GM13976 (cell line): ENCODE measurements around the gene MCTP1.

Experiments
- DNase-seq: peaks from one replicate; pipeline ENCODE4 v3.0.0; 2012; ENCODE audit warnings: low spot score
- CTCF ChIP-seq: IDR thresholded peaks from 2 replicates; pipeline ENCODE4 v1.5.1; 2012; ENCODE audit warnings: borderline replicate concordance, mild to moderate bottlenecking; ENCODE audit not compliant: insufficient read depth; ENCODE audit errors: extremely low read depth, missing control alignments, control extremely low read depth
- in situ Hi-C: fragments of 300-500 bp; cut with MboI; formaldehyde crosslinking; loops from one replicate; pipeline ENCODE4 v1.12.0; 2022; ENCODE audit warnings: low sequenced_read_pairs, mixed read lengths, inconsistent platforms; ENCODE audit not compliant: unreplicated experiment

The MCTP1 gene

GRCh38 chr5:94872526-94872925 lies 412.4 kb downstream of the MCTP1 start:
- in situ Hi-C loops: no loop called here
- DNase-seq: no peak
- TF ChIP-seq CTCF: no peak

- in situ Hi-C loops: no loop called here
These were observed 414.2 kb downstream of the MCTP1 start for GRCh38 chr5:94870511-94871183.

GRCh38 chr5:94869921-94870320 lies 415.0 kb downstream of the MCTP1 start:
- in situ Hi-C loops: no loop called here
- TF ChIP-seq CTCF: no peak

More at GRCh38 chr5:94870511-94871183, 414.2 kb downstream of the MCTP1 start:
- no peak for DNase-seq
- no peak for TF ChIP-seq CTCF

GRCh38 chr5:94863951-94864350 lies 420.9 kb downstream of the MCTP1 start:
- DNase-seq: no peak
- in situ Hi-C loops: no loop called here

More at GRCh38 chr5:94869921-94870320, 415.0 kb downstream of the MCTP1 start:
- no peak for DNase-seq

GRCh38 chr5:94857111-94857510 lies 427.8 kb downstream of the MCTP1 start:
- TF ChIP-seq CTCF: no peak
- no peak for DNase-seq
- in situ Hi-C loops: no loop called here

More at GRCh38 chr5:94863951-94864350, 420.9 kb downstream of the MCTP1 start:
- no peak for TF ChIP-seq CTCF

GRCh38 chr5:94856257-94856800 lies 428.6 kb downstream of the MCTP1 start:
- in situ Hi-C loops: no loop called here
- DNase-seq: no peak
- no peak for TF ChIP-seq CTCF
